ENCODE measurements around the gene AGPAT2. TPM values are rescaled to one million over a fixed set of nuclear protein-coding genes. Genes with fewer than 3 reads are reported as not detected.
A peak's percentile ranks its signal among the peaks of the same experiment; 100 is the strongest.

AGPAT2 gene
- 1,000 to 10,000 TPM in 1 of 3 donors, 100 to 1,000 TPM in 2; 261 to 1,820 (median 416) TPM for polyA plus RNA-seq

GRCh38 chr9:136686794-136687711 is at the start of gene AGPAT2:
Gene AGPAT2, minus strand, starts transcription at chr9:136687457. Its CDS starts 100 bp downstream, at chr9:136687357.
- WGBS, 3 donors = 0 to 1% (median 0%) methylated on average over 60 to 103 of the region's 106 CpGs
- peak within 1 kb of the TSS; percentile 4 for H3K27ac ChIP-seq (ENCODE audit: low read depth, low read length)

- H3K27ac ChIP-seq (ENCODE audit: low read depth, low read length) = no peak overlapping the region
- WGBS, 3 donors = 81 to 88% (median 86%) methylated on average over 21 of the region's 21 CpGs
Measured at GRCh38 chr9:136735812-136736480, 48.7 kb upstream of the AGPAT2 start.

GRCh38 chr9:136734837-136735496 is 47.7 kb upstream of the AGPAT2 start:
- WGBS, 3 donors = 80 to 92% (median 87%) methylated on average over 12 of the region's 12 CpGs

GRCh38 chr9:136733611-136734010 is 46.4 kb upstream of the AGPAT2 start:
- WGBS, 3 donors = 77 to 90% (median 87%) methylated on average over 10 to 12 of the region's 12 CpGs
- H3K27ac ChIP-seq (ENCODE audit: low read depth, low read length) = no peak overlapping the region

More at GRCh38 chr9:136734837-136735496, 47.7 kb upstream of the AGPAT2 start:
- H3K27ac ChIP-seq (ENCODE audit: low read depth, low read length) = no peak overlapping the region

GRCh38 chr9:136732444-136733178 is 45.4 kb upstream of the AGPAT2 start:
- H3K27ac ChIP-seq (ENCODE audit: low read depth, low read length) = no peak overlapping the region
- WGBS, 3 donors = 76 to 78% (median 77%) methylated on average over 16 of the region's 16 CpGs

DNA sequence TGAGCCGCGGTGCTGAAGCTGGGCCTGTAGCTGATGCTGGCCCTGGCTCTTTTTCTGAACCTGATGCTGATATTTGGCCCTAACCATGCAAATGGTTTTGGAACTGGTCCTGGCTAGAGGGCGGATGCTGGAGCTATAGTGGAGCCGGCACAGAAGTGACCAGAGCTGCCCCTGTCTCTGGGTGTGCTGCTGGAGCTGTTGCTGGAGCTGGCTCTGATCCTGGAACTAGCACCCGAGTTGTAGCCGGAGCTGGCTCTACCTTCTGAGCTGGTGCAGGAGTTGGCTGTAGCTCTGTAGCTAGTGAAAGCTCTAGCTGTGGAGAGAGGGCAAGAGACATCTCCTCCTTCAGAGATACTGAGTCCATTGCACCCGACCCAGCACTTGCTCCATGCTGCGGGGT is 42.7 kb upstream of the AGPAT2 start:
- H3K27ac ChIP-seq (ENCODE audit: low read depth, low read length) = no peak overlapping the region
- WGBS, 3 donors = 91 to 97% (median 94%) methylated on average over 8 of the region's 8 CpGs

DNA sequence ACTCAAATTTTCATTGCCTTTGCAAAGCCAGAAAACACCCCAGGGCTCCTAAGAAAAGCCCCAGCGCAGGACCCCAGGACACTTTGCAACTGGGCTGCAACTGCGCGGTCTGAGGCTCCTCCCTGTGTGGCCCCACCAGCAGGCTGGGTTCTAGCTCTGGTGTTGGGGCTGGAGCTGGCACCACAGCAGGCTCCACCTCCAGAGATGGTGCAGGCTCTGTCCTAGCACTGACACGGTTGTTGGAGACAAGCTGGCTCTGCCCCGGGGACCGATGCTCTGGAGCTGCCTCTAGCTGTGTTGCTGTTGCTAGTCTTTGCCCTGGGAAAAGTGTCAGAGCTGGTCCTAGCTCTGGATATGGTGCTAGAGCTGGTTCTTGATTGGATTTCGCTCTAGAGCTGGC is 41.9 kb upstream of the AGPAT2 start:
- no peak overlapping the region for H3K27ac ChIP-seq (ENCODE audit: low read depth, low read length)
- 71 to 94% (median 74%) methylated on average over 7 of the region's 7 CpGs for WGBS, 3 donors

GRCh38 chr9:136728548-136729123 is 41.4 kb upstream of the AGPAT2 start:
- 2 to 7% (median 3%) methylated on average over 39 to 53 of the region's 53 CpGs for WGBS, 3 donors
- no peak overlapping the region for H3K27ac ChIP-seq (ENCODE audit: low read depth, low read length)

GRCh38 chr9:136728080-136728547 is 40.9 kb upstream of the AGPAT2 start:
- WGBS, 3 donors = 0 to 1% (median 0%) methylated on average over 58 to 66 of the region's 66 CpGs
- H3K27ac ChIP-seq (ENCODE audit: low read depth, low read length) = no peak overlapping the region

DNA sequence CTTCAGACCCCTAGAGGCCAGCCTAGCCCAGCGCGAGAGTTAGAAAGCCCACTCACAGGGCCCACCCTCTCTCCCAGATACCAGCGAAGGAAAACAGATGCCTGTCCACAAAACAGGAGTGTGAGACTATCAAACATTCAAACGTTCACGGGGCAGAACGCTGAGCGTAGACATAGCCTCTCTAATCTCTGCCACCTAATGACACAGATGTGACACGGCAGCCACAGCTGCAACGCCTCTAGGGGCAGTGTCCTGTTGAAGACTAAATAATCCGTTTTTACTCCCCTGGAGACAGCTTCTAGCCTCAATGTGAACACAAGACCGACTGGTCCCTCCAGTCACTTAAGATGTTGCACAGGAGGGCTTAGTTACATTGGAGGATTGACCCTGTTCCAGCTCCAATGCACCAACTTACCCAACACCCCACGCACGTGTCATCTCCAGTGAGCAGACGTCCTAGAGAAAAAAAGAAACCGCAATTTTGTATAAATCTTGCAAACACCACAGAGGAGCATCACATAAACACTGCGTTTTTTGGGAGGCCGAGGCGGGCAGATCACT is 39.5 kb upstream of the AGPAT2 start:
- H3K27ac ChIP-seq (ENCODE audit: low read depth, low read length) = no peak overlapping the region
- 18 to 22% (median 21%) methylated on average over 18 of the region's 18 CpGs for WGBS, 3 donors

GRCh38 chr9:136726118-136726517 is 38.9 kb upstream of the AGPAT2 start:
- no peak overlapping the region for H3K27ac ChIP-seq (ENCODE audit: low read depth, low read length)

DNA sequence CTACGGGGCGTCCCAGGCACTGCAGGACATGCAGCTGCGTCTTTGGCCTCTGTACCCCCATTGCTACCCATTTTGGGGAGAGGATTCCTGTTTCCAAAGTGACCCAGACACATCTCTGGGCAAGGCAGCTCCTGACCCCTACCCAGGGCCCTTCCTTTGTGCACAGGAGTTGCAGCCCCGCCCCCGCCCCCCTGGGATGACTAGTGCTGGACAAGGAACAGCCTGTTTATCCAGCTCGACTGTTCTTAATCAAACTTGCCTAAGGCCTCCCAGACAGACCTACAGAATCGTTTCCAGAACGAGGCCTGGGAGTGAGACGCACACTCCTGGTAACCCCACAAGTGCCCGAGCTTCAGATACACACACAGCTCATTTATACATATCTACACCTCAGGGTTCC is 38.4 kb upstream of the AGPAT2 start:
- WGBS, 3 donors = 58 to 76% (median 69%) methylated on average over 10 of the region's 10 CpGs
- H3K27ac ChIP-seq (ENCODE audit: low read depth, low read length) = no peak overlapping the region

More at GRCh38 chr9:136726118-136726517, 38.9 kb upstream of the AGPAT2 start:
- 48 to 69% (median 53%) methylated on average over 16 of the region's 16 CpGs for WGBS, 3 donors

DNA sequence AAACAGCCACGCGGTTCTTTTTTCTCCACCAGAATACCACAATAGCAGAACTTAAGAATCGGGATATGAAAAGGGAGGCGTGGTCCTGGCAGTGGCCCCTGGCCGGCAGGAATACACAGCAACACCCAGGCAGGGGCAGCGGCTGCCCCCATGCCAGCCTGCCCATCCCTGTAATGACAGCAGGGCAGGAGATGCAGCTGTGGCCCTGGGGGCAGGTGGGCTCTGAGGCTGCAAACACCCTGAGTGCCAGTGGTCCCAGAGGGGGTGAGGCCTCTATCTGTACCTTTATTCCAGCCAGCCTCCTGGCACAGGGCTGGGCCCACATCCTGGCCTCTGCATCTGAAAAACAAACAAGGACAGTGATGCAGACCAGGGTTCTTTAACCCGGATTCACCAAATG is 37.5 kb upstream of the AGPAT2 start:
- H3K27ac ChIP-seq (ENCODE audit: low read depth, low read length) = no peak overlapping the region
- WGBS, 3 donors = 70 to 78% (median 73%) methylated on average over 7 of the region's 7 CpGs

DNA sequence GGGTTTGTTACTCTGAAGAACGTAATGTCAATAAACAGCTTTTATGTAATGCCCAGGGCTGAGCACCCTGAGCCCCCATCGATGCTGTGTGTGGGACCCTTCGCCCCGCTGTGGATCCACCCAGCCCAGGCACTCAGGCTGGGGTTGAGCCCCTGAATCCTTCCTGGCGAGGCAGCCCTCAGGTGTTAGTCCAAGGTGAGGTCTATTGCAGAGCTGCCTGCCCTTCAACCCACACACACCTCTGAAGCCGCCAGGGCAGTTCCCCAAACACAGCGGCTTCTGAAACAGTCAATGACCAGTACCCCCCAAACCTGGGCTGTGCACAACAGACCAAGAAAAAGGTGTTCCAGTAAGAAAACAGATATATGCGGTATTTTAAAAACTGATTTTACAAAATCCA is 36.7 kb upstream of the AGPAT2 start:
- WGBS, 3 donors = 90 to 93% (median 92%) methylated on average over 8 of the region's 8 CpGs
- no peak overlapping the region for H3K27ac ChIP-seq (ENCODE audit: low read depth, low read length)

DNA sequence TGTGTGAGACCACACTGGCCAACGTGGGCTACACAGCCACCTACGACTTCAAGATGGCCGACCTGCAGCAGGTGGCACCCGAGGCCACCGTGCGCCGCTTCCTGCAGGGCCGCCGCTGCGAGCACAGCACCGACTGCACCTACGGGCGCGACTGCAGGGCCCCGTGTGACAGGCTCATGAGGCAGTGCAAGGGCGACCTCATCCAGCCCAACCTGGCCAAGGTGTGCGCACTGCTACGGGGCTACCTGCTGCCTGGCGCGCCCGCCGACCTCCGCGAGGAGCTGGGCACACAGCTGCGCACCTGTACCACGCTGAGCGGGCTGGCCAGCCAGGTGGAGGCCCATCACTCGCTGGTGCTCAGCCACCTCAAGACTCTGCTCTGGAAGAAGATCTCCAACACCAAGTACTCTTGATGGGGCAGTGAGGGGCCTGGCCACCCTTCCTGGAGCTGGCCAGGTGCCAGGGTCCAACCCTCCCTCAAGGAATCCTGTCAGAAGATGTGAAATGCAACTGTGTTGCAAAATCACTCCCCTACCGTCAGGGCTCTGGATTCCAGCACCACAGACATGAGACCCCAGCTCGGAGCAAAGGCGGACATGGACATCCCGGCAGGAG is 36.2 kb upstream of the AGPAT2 start:
- no peak overlapping the region for H3K27ac ChIP-seq (ENCODE audit: low read depth, low read length)
- WGBS, 3 donors = 85 to 92% (median 88%) methylated on average over 32 of the region's 32 CpGs

- no peak overlapping the region for H3K27ac ChIP-seq (ENCODE audit: low read depth, low read length)
- WGBS, 3 donors = 82 to 87% (median 83%) methylated on average over 23 to 24 of the region's 24 CpGs
Measured at GRCh38 chr9:136722969-136723356, 35.7 kb upstream of the AGPAT2 start.
